NCI-H82 treated with DMSO at 0.1 percent for 48 hours (cell line): Measurements from ENCODE around the gene PRRT4.
A peak's percentile ranks its signal among the peaks of the same experiment; 100 is the strongest.

Experiments
- DNase-seq: peaks from one replicate; lab custom pipeline; 2025; ENCODE audit not compliant: unreplicated experiment; lab: John Stamatoyannopoulos, UW

PRRT4 gene

GRCh38 chr7:128350708-128351295 lies 10.7 kb downstream of the PRRT4 start:
- DNase-seq = no peak

GRCh38 chr7:128349466-128349825 lies 12.0 kb downstream of the PRRT4 start:
- DNase-seq = no peak

- DNase-seq = peak; percentile 24
These were observed 13.8 kb downstream of the PRRT4 start for GRCh38 chr7:128347647-128348097.

- no peak for DNase-seq
These were observed 17.1 kb downstream of the PRRT4 start for GRCh38 chr7:128344431-128344774.

- DNase-seq = peak; percentile 73
These were observed 17.7 kb downstream of the PRRT4 start, which contains the start of gene RBM28 for GRCh38 chr7:128343554-128344430. TSS of gene RBM28 (minus strand) at chr7:128343908. CDS start at chr7:128343793, 115 bp downstream.

- DNase-seq = no peak
These were observed 19.8 kb downstream of the PRRT4 start for GRCh38 chr7:128341733-128342132.

- DNase-seq = no peak
These were observed 25.8 kb downstream of the PRRT4 start for GRCh38 chr7:128335730-128336129.

- no peak for DNase-seq
These were observed 37.2 kb downstream of the PRRT4 start for GRCh38 chr7:128324368-128324680.

GRCh38 chr7:128323459-128324367 lies 37.8 kb downstream of the PRRT4 start:
- DNase-seq = no peak

- DNase-seq = no peak
These were observed 38.5 kb downstream of the PRRT4 start for GRCh38 chr7:128323040-128323439.

- no peak for DNase-seq
These were observed 39.3 kb downstream of the PRRT4 start for GRCh38 chr7:128322040-128322643.

- no peak for DNase-seq
These were observed 40.5 kb downstream of the PRRT4 start for GRCh38 chr7:128321044-128321422.

- DNase-seq = no peak
These were observed 42.8 kb downstream of the PRRT4 start for GRCh38 chr7:128318691-128319090.

GRCh38 chr7:128311013-128311412 lies 50.5 kb downstream of the PRRT4 start:
- no peak for DNase-seq

- DNase-seq = no peak
These were observed 51.0 kb downstream of the PRRT4 start for GRCh38 chr7:128310499-128310898.

GRCh38 chr7:128309976-128310375 lies 51.5 kb downstream of the PRRT4 start:
- no peak for DNase-seq

GRCh38 chr7:128309124-128309523 lies 52.4 kb downstream of the PRRT4 start:
- no peak for DNase-seq

GRCh38 chr7:128307061-128307460 lies 54.4 kb downstream of the PRRT4 start:
- DNase-seq = no peak

GRCh38 chr7:128304212-128304611 lies 57.3 kb downstream of the PRRT4 start:
- DNase-seq = no peak

- DNase-seq = no peak
These were observed 57.8 kb downstream of the PRRT4 start for GRCh38 chr7:128303643-128304042.

- no peak for DNase-seq
These were observed 58.4 kb downstream of the PRRT4 start for GRCh38 chr7:128303133-128303532.
